HG02852 (cell line): ENCODE results near the gene CIB4.
"Not testable (repeated sequence)": the region's sequence is repeated elsewhere in the genome, so short reads cannot be mapped to it uniquely, and the experiment has no call there.

ENCODE experiments used
- ATAC-seq: cut with Tn5 transposase; IDR thresholded peaks from one replicate; pipeline ENCODE4 v1.9.1; 2021; ENCODE audit warnings: mild to moderate bottlenecking, moderate library complexity; ENCODE audit not compliant: unreplicated experiment

The CIB4 gene

GRCh38 chr2:26571316-26571715 is 69.8 kb downstream of the CIB4 start:
- ATAC-seq: no peak

- no peak for ATAC-seq
Observed at GRCh38 chr2:26570083-26570430, 71.1 kb downstream of the CIB4 start.

- no peak for ATAC-seq
Observed at GRCh38 chr2:26569216-26570082, 71.7 kb downstream of the CIB4 start.

- no peak for ATAC-seq
Observed at GRCh38 chr2:26568076-26568890, 72.9 kb downstream of the CIB4 start.

GRCh38 chr2:26567534-26567933 is 73.6 kb downstream of the CIB4 start:
- no peak for ATAC-seq

- ATAC-seq: not testable (repeated sequence)
Observed at GRCh38 chr2:26566731-26567130, 74.4 kb downstream of the CIB4 start.

- no peak for ATAC-seq
Observed at GRCh38 chr2:26566081-26566375, 75.1 kb downstream of the CIB4 start.

- ATAC-seq: no peak
Observed at GRCh38 chr2:26564121-26564644, 77.0 kb downstream of the CIB4 start.

- no peak for ATAC-seq
Observed at GRCh38 chr2:26563686-26564085, 77.5 kb downstream of the CIB4 start.

GRCh38 chr2:26562811-26563645 is 78.1 kb downstream of the CIB4 start:
- ATAC-seq: no peak

GRCh38 chr2:26561918-26562810 is 79.0 kb downstream of the CIB4 start:
- no peak for ATAC-seq

GRCh38 chr2:26561376-26561775 is 79.8 kb downstream of the CIB4 start:
- ATAC-seq: no peak

- no peak for ATAC-seq
Observed at GRCh38 chr2:26560892-26561291, 80.3 kb downstream of the CIB4 start.

GRCh38 chr2:26559556-26559955 is 81.6 kb downstream of the CIB4 start:
- no peak for ATAC-seq

GRCh38 chr2:26559044-26559405 is 82.1 kb downstream of the CIB4 start:
- ATAC-seq: no peak

- ATAC-seq: no peak
Observed at GRCh38 chr2:26558271-26559043, 82.7 kb downstream of the CIB4 start.

GRCh38 chr2:26557244-26557925 is 83.8 kb downstream of the CIB4 start:
- ATAC-seq: no peak

GRCh38 chr2:26556309-26557243 is 84.6 kb downstream of the CIB4 start:
- no peak for ATAC-seq
